K562 (cell line): ENCODE results near the gene SLC38A8. TPM values are rescaled to one million over a fixed set of nuclear protein-coding genes. Genes with fewer than 3 reads are reported as not detected.

Experiments used
- ATAC-seq: fragments of 200-7000 bp; cut with Tn5 transposase; 3 replicates; pipeline ENCODE4 v1.9.1; 2020; ENCODE audit warnings: moderate library complexity
- BruUV-seq: library from RNA; stranded (reverse); fragments of 400-500 nt; replicated peaks from 2 replicates; lab custom pipeline; 2021; lab: Mats Ljungman, UMichigan
- CTCF ChIA-PET: fragments of 300-600 bp; formaldehyde crosslinking; extraction: SDS; loops from one replicate; lab custom pipeline; 2021; ENCODE audit warnings: low intra/inter-chr PET ratio; lab: Yijun Ruan, JAX
- POLR2A ChIA-PET: fragments of 300-600, 350-650 bp; sonication (Branson Sonifier 250); formaldehyde crosslinking; extraction: SDS; loops from one replicate; lab custom pipeline; 2021; ENCODE audit warnings: antibody characterized with exemption, inconsistent platforms; lab: Yijun Ruan, JAX
- DNase-seq, 4 experiments: peaks; one replicate each; pipeline versions ENCODE4 v3.0.0 to v3.0.0-alpha.2; 2011 to 2018; ENCODE audit warnings: low spot score in 3 of 4, mixed read lengths in 3 of 4; ENCODE audit errors: extremely low read depth in 1 of 4
- FAIRE-seq: peaks from 2 replicates; lab custom pipeline; 2011; peaks lifted over from hg19 to GRCh38; lab: Jason Lieb, UNC
- H2AFZ ChIP-seq: 2 replicates; pipeline ENCODE4 v1.6.0; 2011; ENCODE audit warnings: low read depth, low read length, control low read depth, inconsistent platforms
- H3K27ac ChIP-seq: fragments of 200-600 bp; 3 replicates; pipeline ENCODE4 v1.8.0; 2011; ENCODE audit warnings: low read depth, mild to moderate bottlenecking, control low read depth, inconsistent platforms, low read length, moderate library complexity, mixed read lengths; ENCODE audit errors: extremely low read depth
- H3K27me3 ChIP-seq, 2 experiments: fragments of 300-600 bp in 1 of 2; 2 replicates in 1 of 2; 3 replicates in 1 of 2; pipeline versions ENCODE4 v1.6.0 to v1.8.0; 2011; ENCODE audit warnings: inconsistent platforms in 2 of 2, low read length in 2 of 2, mild to moderate bottlenecking in 1 of 2, mixed read lengths in 1 of 2, moderate library complexity in 1 of 2; ENCODE audit not compliant: control insufficient read depth in 2 of 2, insufficient read depth in 2 of 2
- H3K36me3 ChIP-seq: fragments of 300-600 bp; 3 replicates; pipeline ENCODE4 v1.8.0; 2011; ENCODE audit warnings: mild to moderate bottlenecking, low read length, inconsistent platforms; ENCODE audit not compliant: control insufficient read depth, insufficient read depth
- H3K4me1 ChIP-seq, 2 experiments: fragments of 200-600 bp in 1 of 2; replicated peaks in 1 of 2; 2 replicates in 1 of 2; 3 replicates in 1 of 2; pipeline versions ENCODE4 v1.5.1 to v1.8.0; 2011; ENCODE audit warnings: inconsistent platforms in 2 of 2, low read length in 2 of 2, mild to moderate bottlenecking in 1 of 2, mixed read lengths in 1 of 2, moderate library complexity in 1 of 2; ENCODE audit not compliant: control insufficient read depth in 2 of 2, insufficient read depth in 2 of 2
- H3K4me2 ChIP-seq: 2 replicates; pipeline ENCODE4 v1.6.1; 2011; ENCODE audit warnings: low read length, control low read depth, inconsistent platforms, mixed read lengths; ENCODE audit not compliant: insufficient read depth
- H3K4me3 ChIP-seq: fragments of 200-600 bp; sonication (generic), shearing (Covaris generic); 2 replicates; pipeline ENCODE4 v1.5.1; 2016; ENCODE audit warnings: control low read depth, inconsistent platforms
- H3K79me2 ChIP-seq: fragments of 200-600 bp; 3 replicates; pipeline ENCODE4 v1.8.0; 2011; ENCODE audit warnings: low read length, inconsistent platforms; ENCODE audit not compliant: control insufficient read depth, insufficient read depth
- H3K9ac ChIP-seq, 2 experiments: 2 replicates each; pipeline versions ENCODE4 v1.6.0 to v1.6.1; 2011; ENCODE audit warnings: low read depth in 2 of 2, low read length in 2 of 2, control low read depth in 1 of 2, inconsistent platforms in 1 of 2, mild to moderate bottlenecking in 1 of 2, mixed read lengths in 1 of 2; ENCODE audit not compliant: insufficient read depth in 1 of 2
- H3K9me1 ChIP-seq: one replicate; pipeline ENCODE4 v1.6.0; 2011; ENCODE audit warnings: inconsistent platforms, mild to moderate bottlenecking, low read length, moderate library complexity; ENCODE audit not compliant: control insufficient read depth, insufficient read depth
- H3K9me3 ChIP-seq: replicated peaks from 2 replicates; pipeline ENCODE4 v1.5.1; 2011; ENCODE audit warnings: low read depth, low read length, inconsistent platforms; ENCODE audit not compliant: control insufficient read depth, insufficient read depth
- H4K20me1 ChIP-seq: replicated peaks from 2 replicates; pipeline ENCODE4 v1.6.1; 2011; ENCODE audit warnings: low read length, inconsistent platforms, mixed read lengths; ENCODE audit not compliant: control insufficient read depth, insufficient read depth
- BDP1 ChIP-seq: IDR thresholded peaks from 3 replicates; pipeline ENCODE4 v1.6.1; 2011; ENCODE audit not compliant: insufficient read length, insufficient read depth
- CEBPZ ChIP-seq: fragments of 150-350 bp; IDR thresholded peaks from 2 replicates; pipeline ENCODE4 v1.6.1; 2014; ENCODE audit warnings: low read depth, mild to moderate bottlenecking, low read length, borderline replicate concordance
- CREM ChIP-seq: IDR thresholded peaks from 2 replicates; pipeline ENCODE4 v1.6.1; 2014; ENCODE audit warnings: antibody characterized with exemption, low read depth
- MTF1 ChIP-seq: fragments of 250-450 bp; sonication (Bioruptor Pico); IDR thresholded peaks from 2 replicates; pipeline ENCODE4 v1.9.0; 2021; ENCODE audit warnings: moderate library complexity, mild to moderate bottlenecking, inconsistent platforms, borderline replicate concordance
- RBFOX2 ChIP-seq: fragments of 200-400 bp; formaldehyde crosslinking; IDR thresholded peaks from 2 replicates; pipeline ENCODE4 v1.6.1; 2017; ENCODE audit warnings: low read depth, mild to moderate bottlenecking, low read length, moderate library complexity
- RUNX1 ChIP-seq: sonication (generic); IDR thresholded peaks from 2 replicates; pipeline ENCODE4 v1.6.1; 2016; ENCODE audit warnings: antibody characterized with exemption, low read depth
- STAT6 ChIP-seq: sonication (generic); formaldehyde crosslinking; IDR thresholded peaks from 2 replicates; pipeline ENCODE4 v1.8.1; 2023; ENCODE audit warnings: mild to moderate bottlenecking, missing genetic modification reagents
- ZFP36 ChIP-seq: fragments of 150-350 bp; IDR thresholded peaks from 2 replicates; pipeline ENCODE4 v1.6.1; 2018; ENCODE audit warnings: low read length, low read depth; ENCODE audit not compliant: partially characterized antibody
- ZNF217 ChIP-seq: sonication (generic); formaldehyde crosslinking; IDR thresholded peaks from 2 replicates; pipeline ENCODE4 v1.8.0; 2022; ENCODE audit warnings: mild to moderate bottlenecking, missing genetic modification reagents
- ZNF740 ChIP-seq, 3 experiments: fragments of 200-800 bp in 1 of 3; sonication (Bioruptor generic) in 1 of 3; sonication (generic) in 1 of 3; formaldehyde crosslinking in 1 of 3; IDR thresholded peaks; 2 replicates each; pipeline versions ENCODE4 v1.6.1 to v1.8.0; 2016 to 2022; ENCODE audit warnings: mild to moderate bottlenecking in 2 of 3, missing compliant biosample characterization in 2 of 3, missing genetic modification characterization in 2 of 3, missing genetic modification reagents in 1 of 3
- WGBS: fragments of 100-300 bp; shearing (Covaris generic); methylation state at CpG from one replicate; pipeline ENCODE4 v1.1.6; 2016; ENCODE audit warnings: low coverage, mixed read lengths; ENCODE audit not compliant: insufficient coverage; ENCODE audit errors: missing lambda C conversion rate; 5-methylcytosine and 5-hydroxymethylcytosine counted together
- in situ Hi-C: fragments of 300-500 bp; cut with MboI; formaldehyde crosslinking; loops from 4 replicates; pipeline ENCODE4 v1.15.0; 2018; ENCODE audit warnings: inconsistent platforms, mixed read lengths
- intact Hi-C: fragments of 100-400 bp; cut with micrococcal nuclease; formaldehyde crosslinking; loops from 2 replicates; pipeline ENCODE4 v1.14.2; 2022
- polyA plus RNA-seq, 8 experiments: library from polyadenylated mRNA; depleted of rRNA in 4 of 8; stranded (reverse) in 5 of 8; unstranded in 3 of 8; fragments of >200 nt; fragmentation: Nextera tagmentation in 2 of 8; fragmentation: Illumina TruSeq in 1 of 8; extraction: Ambion mirVana in 2 of 8; extraction: Trizol in 1 of 8; gene quantifications; 2 replicates each; pipeline versions ENCODE4 v1.2.1 to v1.2.3, GENCODE V29; 2011 to 2014; ENCODE audit warnings: inconsistent platforms in 1 of 8, missing spikeins in 1 of 8
- total RNA-seq, 7 experiments: library from RNA; depleted of rRNA in 6 of 7; stranded (reverse); fragments of >200 nt in 6 of 7; fragmentation: Illumina TruSeq in 2 of 7; extraction: Trizol in 2 of 7; gene quantifications; 2 replicates each; pipeline versions ENCODE4 v1.2.1 to v1.2.3, GENCODE V29; 2011 to 2021; ENCODE audit warnings: low replicate concordance in 1 of 7

Gene SLC38A8
- total and polyA plus RNA-seq, 9 of the 15 experiments (the other 6 are each of a cell fraction or from before 2014, with no cell fraction given), result 0.28 TPM; not detected in 8

- TF ChIP-seq CEBPZ, result no peak
- TF ChIP-seq RBFOX2, result no peak
- no peak for TF ChIP-seq RUNX1
- TF ChIP-seq BDP1, result no peak
These were observed 21.4 kb upstream of the SLC38A8 start (continued) for GRCh38 chr16:84063980-84064379.

- in situ Hi-C loops, result loop anchor here (5.0 to 10.0 kb wide), 3 partner anchors 106 to 422 kb away; no protein-coding TSS in a partner anchor
- Histone ChIP-seq H2AFZ (no peak overlapping the region), H3K9ac (no peak overlapping the region), H3K4me1 (peaks cover 0 to 6% of the 10 kb centered on the region in 2 experiments; a peak in 1 of 5 replicates), H3K27ac (no peak overlapping the region), H4K20me1 (0 out of 2 replicates have a peak, but pooled peaks cover 3% of the 10 kb centered on the region), H3K36me3 (peaks cover 92% of the 10 kb centered on the region), H3K27me3 (no peaks in the 10 kb centered on the region), H3K9me1 (no peaks in the 10 kb centered on the region), H3K4me3 (no peak overlapping the region), H3K9me3 (no peaks in the 10 kb centered on the region), H3K4me2 (no peak overlapping the region), H3K79me2 (no peaks in the 10 kb centered on the region)
- ChIA-PET CTCF (interaction anchor here (0.7 to 2.2 kb wide), 6 partner anchors 95 to 421 kb away, joined by 3 to 35 read pairs (median 4); partner anchors contain the start of gene NECAB2), POLR2A (interaction anchor here (0.6 to 1.0 kb wide), 2 partner anchors 20 to 99 kb away, joined by 4 to 5 read pairs; no protein-coding TSS in a partner anchor)
- FAIRE-seq (peak; percentile 94), DNase-seq (peak; percentile 85 to 90 (median 86)), ATAC-seq (peak; percentile 99)
- WGBS, result 45% methylated on average over 23 of the region's 25 CpGs
- no TSS peak for BruUV-seq
- intact Hi-C loops, result no loop called here
- TF ChIP-seq ZFP36, result no peak
- peak; percentile 80 for TF ChIP-seq CREM
- 0 out of 2 replicates have a peak, but pooled peaks have one; percentile 19 for TF ChIP-seq STAT6
- TF ChIP-seq ZNF217 (CRISPR knock-in tag), result no peak
- TF ChIP-seq ZNF740 (CRISPR knock-in tag; IDR thresholded peaks at IDR 0.05), result peak; percentile 79; the same call in 1 of the 2 replicates
- no peak for TF ChIP-seq ZNF740 (tag; IDR thresholded peaks at IDR 0.05)
- TF ChIP-seq MTF1 (CRISPR knock-in tag), result 0 out of 2 replicates have a peak, but pooled peaks have one; percentile 33
These were observed 20.4 kb upstream of the SLC38A8 start for GRCh38 chr16:84062734-84063640.
